Measurements from ENCODE around the gene CCNF. TPM values are rescaled to one million over a fixed set of nuclear protein-coding genes. Genes with fewer than 3 reads are reported as not detected.
A peak's percentile ranks its signal among the peaks of the same experiment; 100 is the strongest.

Gene CCNF
- total and polyA plus RNA-seq, 2 of the 8 experiments (the other 6 are each of a cell fraction or from before 2014, with no cell fraction given): 15.4 to 54.3 TPM

- Histone ChIP-seq H2BK5ac (ENCODE audit: low read depth, low read length) (no peak overlapping the region), H3K23me2 (ENCODE audit: low read depth, low read length) (peaks cover 21% of the 10 kb centered on the region; the same call in 1 of the 2 replicates), H3K4ac (replicated peaks; ENCODE audit: insufficient read length, low read depth, low read length) (no peak overlapping the region), H2BK12ac (ENCODE audit: low read depth, low read length) (peak overlapping the region; percentile 60; the same call in 1 of the 2 replicates), H3K9ac (replicated peaks in 1 of 4; ENCODE audit: extremely low read depth in 1 of 4, low read depth in 3 of 4, low read length in 3 of 4) (no peak overlapping the region), H3K18ac (ENCODE audit: extremely low read depth, low read length) (no peak overlapping the region; the same call in 1 of the 2 replicates), H2AK5ac (ENCODE audit: low read depth, low read length) (no peak overlapping the region), H3K23ac (ENCODE audit: insufficient read length) (no peak overlapping the region), H4K91ac (replicated peaks; ENCODE audit: insufficient read length, low read length) (no peak overlapping the region), H3K56ac (replicated peaks; ENCODE audit: insufficient read length, low read depth, low read length) (no peak overlapping the region), H3K79me1 (ENCODE audit: low read depth, low read length) (peaks cover 11% of the 10 kb centered on the region; the same call in 1 of the 2 replicates), H4K20me1 (replicated peaks in 1 of 2; ENCODE audit: control insufficient read depth in 1 of 2, insufficient read depth in 2 of 2, low read length in 2 of 2) (peaks cover 5 to 21% of the 10 kb centered on the region in 2 experiments), H2BK15ac (ENCODE audit: low read length) (0 out of 2 replicates have a peak overlapping the region, but pooled peaks have one; percentile 46), H2AFZ (ENCODE audit: low read length) (no peak overlapping the region), H3K4me1 (replicated peaks in 1 of 4; ENCODE audit: control insufficient read depth in 3 of 4, insufficient read depth in 4 of 4, low read length in 3 of 4) (peaks cover 0 to 38% (median 23%) of the 10 kb centered on the region in 4 experiments; a peak in 6 of 7 replicates), H3K36me3 (ENCODE audit: control insufficient read depth in 2 of 4, insufficient read depth in 4 of 4, low read length in 3 of 4) (no peaks in the 10 kb centered on the region), H3K9me3 (ENCODE audit: insufficient read depth in 2 of 2, low read depth in 1 of 2, low read length in 1 of 2) (no peaks in the 10 kb centered on the region), H2BK120ac (replicated peaks; ENCODE audit: low read depth, low read length) (no peak overlapping the region), H3K27ac (ENCODE audit: low read depth, low read length) (no peak overlapping the region), H3K4me2 (ENCODE audit: insufficient read depth in 1 of 2, low read depth in 2 of 2, low read length in 2 of 2) (peak overlapping the region; percentile 83 to 92), H3K14ac (ENCODE audit: insufficient read length) (no peak overlapping the region), H3K79me2 (ENCODE audit: control insufficient read depth in 1 of 2, insufficient read depth in 2 of 2, low read length in 2 of 2) (peaks cover 0 to 2% of the 10 kb centered on the region in 2 experiments; a peak in 1 of 4 replicates), H4K5ac (ENCODE audit: insufficient read length, low read depth, low read length) (no peak overlapping the region), H4K8ac (ENCODE audit: extremely low read depth, insufficient read depth, low read length) (no peak overlapping the region), H3K27me3 (replicated peaks in 1 of 4; ENCODE audit: control insufficient read depth in 3 of 4, extremely low read depth in 1 of 4, insufficient read depth in 3 of 4, low read length in 3 of 4) (peaks cover 24 to 68% (median 55%) of the 10 kb centered on the region in 4 experiments), H2BK20ac (ENCODE audit: low read length) (no peak overlapping the region), H3K4me3 (ENCODE audit: extremely low read depth in 1 of 4, insufficient read depth in 2 of 4, low read depth in 3 of 4, low read length in 4 of 4) (peak overlapping the region in 3 of 4 experiments; percentile 10 to 93 (median 83); a peak in 4 of 8 replicates)
- FAIRE-seq (no peak), DNase-seq (ENCODE audit: low read depth in 1 of 2, low spot score in 2 of 2) (peak in 1 of 2 experiments; percentile 60)
- 7% methylated on average over 11 of the region's 49 CpGs; no CpG with 5 or more reads in 1 of the 2 experiments for WGBS, 2 experiments (ENCODE audit: extremely low coverage in 1 of 2, insufficient coverage in 1 of 2, insufficient read length in 1 of 2, insufficient replicate concordance in 2 of 2, low coverage in 1 of 2, low lambda C conversion rate in 2 of 2, missing lambda C conversion rate in 1 of 2)
- CTCF ChIA-PET (ENCODE audit: partially characterized antibody): interaction anchor here (1.0 to 1.7 kb wide), 6 partner anchors 10 to 279 kb away, joined by 3 to 8 read pairs (median 4); no protein-coding TSS in a partner anchor
- POLR2A ChIA-PET (ENCODE audit: partially characterized antibody): interaction anchor here (0.6 to 3.5 kb wide), 5 partner anchors 14 to 318 kb away, joined by 3 to 20 read pairs (median 3); partner anchors contain the start of genes PRSS27, TEDC2 and TRAF7
- 0 out of 2 replicates have a peak, but pooled peaks have one; percentile 25 for TF ChIP-seq SUZ12 (IDR thresholded peaks at IDR 0.05; ENCODE audit: low read length)
These were observed 44.2 kb downstream of the CCNF start for GRCh38 chr16:2473446-2473926.
